SH-SY5Y (cell line): ENCODE data around the gene TMEM117.

ENCODE experiments used
- GATA2 ChIP-seq: IDR thresholded peaks from 2 replicates; pipeline ENCODE4 v1.6.1; 2011; ENCODE audit warnings: mild to moderate bottlenecking, low read depth, low read length
- GATA3 ChIP-seq: IDR thresholded peaks from 2 replicates; pipeline ENCODE4 v1.6.1; 2011; ENCODE audit warnings: low read depth, mild to moderate bottlenecking, low read length, moderate library complexity

DNA sequence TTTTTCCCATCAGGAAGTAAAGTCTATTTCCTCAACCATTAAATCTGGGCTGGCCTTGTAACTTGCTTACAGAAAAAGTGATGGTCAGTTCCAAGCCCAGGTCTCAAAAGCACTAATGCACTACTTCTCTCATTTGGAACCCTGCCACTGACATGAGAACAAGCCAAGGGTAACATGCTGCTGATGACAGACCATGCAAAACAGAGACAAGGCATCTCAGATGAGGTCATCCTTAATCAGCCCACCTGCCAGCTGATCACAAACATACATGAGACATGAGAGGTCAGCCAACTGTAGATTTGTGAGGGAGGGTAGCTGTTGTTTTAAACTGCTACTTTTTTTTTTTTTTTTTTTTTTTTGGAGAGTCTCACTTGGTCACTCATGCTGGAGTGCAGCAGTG, 45.9 kb upstream of the TMEM117 start:
- no peak for TF ChIP-seq GATA2
- no peak for TF ChIP-seq GATA3
